HG03575 (cell line): Measurements from ENCODE around the gene ADTRP.
A peak's percentile ranks its signal among the peaks of the same experiment; 100 is the strongest.
"Not testable (repeated sequence)": the region's sequence is repeated elsewhere in the genome, so short reads cannot be mapped to it uniquely, and the experiment has no call there.

Source experiments
- ATAC-seq: cut with Tn5 transposase; IDR thresholded peaks from one replicate; pipeline ENCODE4 v1.9.1; 2021; ENCODE audit not compliant: unreplicated experiment, insufficient number of reproducible peaks, low FRiP score; ENCODE audit errors: extremely low read depth

ADTRP gene

GRCh38 chr6:11805259-11806053 lies 26.9 kb upstream of the ADTRP start:
- no peak for ATAC-seq

- ATAC-seq = no peak
These were observed 26.1 kb upstream of the ADTRP start for GRCh38 chr6:11804701-11805100.

- no peak for ATAC-seq
These were observed 25.5 kb upstream of the ADTRP start for GRCh38 chr6:11804135-11804534.

- no peak for ATAC-seq
These were observed 25.0 kb upstream of the ADTRP start for GRCh38 chr6:11803591-11803971.

- no peak for ATAC-seq
These were observed 24.4 kb upstream of the ADTRP start for GRCh38 chr6:11802886-11803590.

GRCh38 chr6:11800531-11800930 lies 21.9 kb upstream of the ADTRP start:
- ATAC-seq = not testable (repeated sequence)

GRCh38 chr6:11798538-11798937 lies 19.9 kb upstream of the ADTRP start:
- no peak for ATAC-seq

- no peak for ATAC-seq
These were observed 19.5 kb upstream of the ADTRP start for GRCh38 chr6:11798096-11798495.

GRCh38 chr6:11796829-11797228 lies 18.2 kb upstream of the ADTRP start:
- no peak for ATAC-seq

GRCh38 chr6:11795403-11795802 lies 16.8 kb upstream of the ADTRP start:
- no peak for ATAC-seq

- ATAC-seq = no peak
These were observed 14.7 kb upstream of the ADTRP start for GRCh38 chr6:11793277-11793676.

- no peak for ATAC-seq
These were observed 12.9 kb upstream of the ADTRP start for GRCh38 chr6:11791354-11792107.

- no peak for ATAC-seq
These were observed 11.1 kb upstream of the ADTRP start for GRCh38 chr6:11789744-11790143.

- ATAC-seq = no peak
These were observed 9.4 kb upstream of the ADTRP start for GRCh38 chr6:11788043-11788442.

GRCh38 chr6:11785774-11786579 lies 7.4 kb upstream of the ADTRP start:
- ATAC-seq = peak; percentile 70

GRCh38 chr6:11785415-11785773 lies 6.8 kb upstream of the ADTRP start:
- ATAC-seq = peak; percentile 42

- ATAC-seq = no peak
These were observed 5.7 kb upstream of the ADTRP start for GRCh38 chr6:11784341-11784740.

GRCh38 chr6:11783524-11784064 lies 5.0 kb upstream of the ADTRP start:
- no peak for ATAC-seq

- ATAC-seq = no peak
These were observed 3.9 kb upstream of the ADTRP start for GRCh38 chr6:11782524-11782923.
